ENCODE data around the gene FADD.

- TF ChIP-seq CTCF (IDR thresholded peaks at IDR 0.05) (no peak), POLR2AphosphoS5 (IDR thresholded peaks at IDR 0.05) (no peak)
These were observed 47.7 kb upstream of the FADD start for GRCh38 chr11:70155386-70155785.

All from gastroesophageal sphincter (tissue), 3 donors.